GM20431 (cell line): ENCODE data around the gene SPPL2B.
"Not testable (repeated sequence)": the region's sequence is repeated elsewhere in the genome, so short reads cannot be mapped to it uniquely, and the experiment has no call there.

ENCODE experiments used
- in situ Hi-C: fragments of 300-500 bp; cut with MseI, MboI; formaldehyde crosslinking; loops from one replicate; pipeline ENCODE4 v1.15.0; 2020; ENCODE audit warnings: low sequenced_read_pairs; ENCODE audit not compliant: unreplicated experiment

Gene SPPL2B

GRCh38 chr19:2374808-2375207 lies 46.3 kb downstream of the SPPL2B start:
- in situ Hi-C loops, result no loop called here

GRCh38 chr19:2375353-2376121 lies 47.1 kb downstream of the SPPL2B start:
- in situ Hi-C loops, result no loop called here

- in situ Hi-C loops, result no loop called here
Measured at GRCh38 chr19:2376784-2377519, 48.5 kb downstream of the SPPL2B start.

DNA sequence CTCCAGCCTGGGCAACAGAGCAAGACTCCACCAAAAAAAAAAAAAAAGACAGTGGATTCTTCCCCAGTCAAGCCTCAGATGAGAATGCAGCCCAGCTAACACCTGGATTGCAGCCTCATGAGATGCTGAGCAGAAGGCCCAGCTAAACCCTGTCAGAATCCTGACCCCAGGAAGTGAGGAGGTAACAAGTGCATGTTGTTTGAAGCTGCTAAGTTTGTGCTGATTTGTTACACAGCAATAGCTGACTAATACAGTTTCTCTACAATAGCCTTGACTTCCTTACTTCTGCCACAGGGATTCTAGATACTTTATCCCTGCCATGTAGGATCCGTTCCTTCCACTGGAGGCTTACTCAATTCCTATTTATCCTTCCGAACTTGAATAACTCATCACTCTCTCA lies 52.1 kb downstream of the SPPL2B start:
- in situ Hi-C loops, result no loop called here

GRCh38 chr19:2381148-2381820 lies 52.8 kb downstream of the SPPL2B start:
- in situ Hi-C loops, result no loop called here

GRCh38 chr19:2382530-2383222 lies 54.2 kb downstream of the SPPL2B start:
- in situ Hi-C loops, result no loop called here

GRCh38 chr19:2385053-2385721 lies 56.7 kb downstream of the SPPL2B start:
- in situ Hi-C loops, result no loop called here

GRCh38 chr19:2387367-2388288 lies 59.1 kb downstream of the SPPL2B start:
- in situ Hi-C loops, result no loop called here

DNA sequence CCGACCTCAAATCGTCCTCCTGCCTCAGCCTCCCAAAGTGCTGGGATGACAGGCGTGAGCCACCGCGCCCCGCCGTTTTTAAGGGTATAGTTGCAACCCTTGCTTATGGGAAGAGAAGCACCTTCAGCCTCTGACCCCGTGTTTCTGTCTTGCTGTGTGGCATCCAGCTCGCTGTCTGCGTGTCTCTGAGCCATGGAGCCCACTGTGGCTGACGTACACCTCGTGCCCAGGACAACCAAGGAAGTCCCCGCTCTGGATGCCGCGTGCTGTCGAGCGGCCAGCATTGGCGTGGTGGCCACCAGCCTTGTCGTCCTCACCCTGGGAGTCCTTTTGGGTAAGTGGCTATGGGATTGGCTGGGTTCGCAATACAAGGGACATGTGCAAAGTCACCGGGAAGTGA lies 61.1 kb downstream of the SPPL2B start:
- in situ Hi-C loops, result no loop called here

DNA sequence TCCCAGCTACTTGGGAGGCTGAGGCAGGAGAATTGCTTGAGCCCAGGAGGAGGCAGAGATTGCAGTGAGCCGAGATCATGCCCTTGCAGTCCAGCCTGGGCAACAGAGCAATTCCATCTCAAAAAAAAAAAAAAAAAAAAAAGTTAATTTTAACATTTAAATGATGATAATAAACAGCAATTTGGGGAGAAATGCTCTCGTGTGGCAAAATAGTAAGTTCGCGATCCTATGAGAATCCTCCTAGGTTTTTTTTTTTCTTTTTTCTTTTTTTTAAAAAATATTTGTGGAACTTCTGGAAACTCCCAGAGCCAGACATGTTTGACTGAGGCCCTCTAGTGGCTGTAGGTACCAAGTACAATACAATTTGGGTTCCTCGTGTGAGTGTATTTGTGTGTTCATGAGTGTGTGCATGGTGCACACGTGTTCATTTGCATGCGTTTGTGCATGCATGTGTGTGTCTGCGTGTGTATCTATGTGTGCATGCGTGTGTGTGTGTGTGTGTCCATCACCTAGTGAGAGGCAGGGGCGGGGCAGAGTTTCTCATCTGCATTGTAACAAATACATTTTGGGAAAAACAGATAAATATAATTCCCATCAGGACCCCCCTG lies 62.7 kb downstream of the SPPL2B start:
- in situ Hi-C loops, result no loop called here

DNA sequence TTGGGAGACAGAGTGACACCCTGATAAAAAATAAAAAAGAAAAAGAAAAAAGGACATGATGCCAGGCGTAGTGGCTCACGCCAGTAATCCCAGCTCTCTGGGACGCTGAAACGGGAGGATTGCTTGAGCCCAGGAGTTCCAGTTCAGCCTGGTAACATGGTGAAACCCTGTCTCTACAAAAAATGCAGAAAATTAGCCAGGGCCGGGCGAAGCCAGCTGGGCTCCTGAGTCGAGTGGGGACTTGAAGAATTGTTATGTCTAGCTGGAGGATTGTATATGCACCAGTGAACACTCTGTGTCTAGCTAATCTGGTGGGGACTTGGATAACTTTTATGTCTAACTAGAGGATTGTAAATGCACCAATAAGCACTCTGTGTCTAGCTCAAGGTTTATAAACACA lies 63.9 kb downstream of the SPPL2B start:
- in situ Hi-C loops, result no loop called here

GRCh38 chr19:2392899-2393298 lies 64.4 kb downstream of the SPPL2B start:
- in situ Hi-C loops, result not testable (repeated sequence)

DNA sequence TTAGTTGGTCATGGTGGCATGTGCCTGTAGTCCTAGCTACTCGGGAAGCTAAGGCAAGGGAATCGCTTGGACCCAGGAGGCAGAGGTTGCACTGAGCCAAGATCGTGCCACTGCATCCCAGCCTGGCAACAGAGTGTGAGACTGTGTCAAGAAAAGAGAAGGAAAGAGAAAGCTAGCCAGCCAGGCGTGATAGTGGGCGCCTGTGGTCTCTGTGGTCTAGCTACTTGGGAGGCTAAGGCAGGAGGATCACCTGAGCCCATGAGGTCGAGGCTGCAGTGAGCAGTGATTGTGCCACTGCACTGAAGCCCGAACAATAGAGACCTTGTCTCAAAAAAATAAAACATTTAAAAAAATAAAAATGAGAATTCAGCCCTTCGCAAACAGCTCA lies 65.6 kb downstream of the SPPL2B start:
- in situ Hi-C loops, result no loop called here

GRCh38 chr19:2394442-2395292 lies 66.2 kb downstream of the SPPL2B start:
- in situ Hi-C loops, result no loop called here

DNA sequence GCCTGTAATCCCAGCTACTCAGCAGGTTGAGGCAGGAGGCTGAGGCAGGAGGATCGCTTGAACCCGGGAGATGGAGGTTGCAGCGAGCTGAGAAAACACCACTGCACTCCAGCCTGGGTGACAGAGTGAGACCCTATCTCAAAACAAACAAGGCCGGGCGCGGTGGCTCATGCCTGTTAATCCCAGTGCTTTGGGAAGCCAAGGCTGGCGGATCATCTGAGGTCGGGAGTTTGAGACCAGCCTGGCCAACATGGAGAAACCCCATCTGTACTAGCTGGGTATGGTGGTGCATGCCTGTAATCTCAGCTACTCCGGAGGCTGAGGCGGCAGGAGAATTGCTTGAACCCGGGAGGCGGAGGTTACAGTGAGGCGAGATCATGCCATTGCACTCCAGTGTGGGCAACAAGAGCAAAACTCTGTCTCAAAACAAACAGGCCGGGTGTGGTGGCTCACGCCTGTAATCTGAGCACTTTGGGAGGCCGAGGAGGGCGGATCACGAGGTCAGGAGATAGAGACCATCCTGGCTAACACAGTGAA lies 66.9 kb downstream of the SPPL2B start:
- in situ Hi-C loops, result not testable (repeated sequence)

GRCh38 chr19:2397173-2397572 lies 68.7 kb downstream of the SPPL2B start:
- in situ Hi-C loops, result not testable (repeated sequence)

DNA sequence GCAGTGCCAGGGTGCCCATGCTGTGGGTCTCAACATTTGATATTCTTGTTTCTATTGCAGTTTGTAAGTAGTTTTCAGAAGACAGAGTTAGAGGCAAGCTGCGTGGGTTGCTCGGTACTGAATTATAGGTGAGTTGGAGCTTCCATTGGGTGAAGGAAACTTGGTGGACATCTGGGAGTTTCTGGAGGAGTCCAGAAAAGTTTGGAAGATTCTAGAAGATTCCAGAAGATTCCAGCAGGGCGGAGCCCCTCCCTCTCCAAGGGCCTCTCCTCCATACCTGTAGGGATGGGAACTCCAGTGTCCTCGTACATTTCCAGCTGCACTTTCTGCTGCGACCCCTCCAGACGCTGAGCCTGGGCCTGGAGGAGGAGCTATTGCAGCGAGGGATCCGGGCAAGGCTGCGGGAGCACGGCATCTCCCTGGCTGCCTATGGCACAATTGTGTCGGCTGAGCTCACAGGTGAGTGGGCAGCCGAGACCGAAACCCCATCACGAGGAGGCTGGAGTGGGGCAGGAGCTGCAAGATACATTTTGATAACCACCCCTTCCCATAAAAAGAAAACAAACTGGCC lies 70.3 kb downstream of the SPPL2B start:
- in situ Hi-C loops, result no loop called here
